Activated naive CD8-positive, alpha-beta T cell (primary cell): ENCODE data around the gene MYH10.

ENCODE experiments used
- H3K27ac Mint-ChIP-seq: one replicate; pipeline ENCODE4 v1.8.0; 2021; ENCODE audit warnings: mixed read lengths
- H3K27me3 Mint-ChIP-seq: one replicate; pipeline ENCODE4 v1.8.0; 2021; ENCODE audit warnings: mixed read lengths
- H3K36me3 Mint-ChIP-seq: one replicate; pipeline ENCODE4 v1.8.0; 2021; ENCODE audit warnings: mixed read lengths
- H3K4me1 Mint-ChIP-seq: one replicate; pipeline ENCODE4 v1.8.0; 2021; ENCODE audit warnings: low read depth, mixed read lengths
- H3K4me3 Mint-ChIP-seq: one replicate; pipeline ENCODE4 v1.8.0; 2021; ENCODE audit warnings: mild to moderate bottlenecking, mixed read lengths
- H3K9me3 Mint-ChIP-seq: one replicate; pipeline ENCODE4 v1.8.0; 2021; ENCODE audit warnings: low read depth, mixed read lengths

The MYH10 gene

DNA sequence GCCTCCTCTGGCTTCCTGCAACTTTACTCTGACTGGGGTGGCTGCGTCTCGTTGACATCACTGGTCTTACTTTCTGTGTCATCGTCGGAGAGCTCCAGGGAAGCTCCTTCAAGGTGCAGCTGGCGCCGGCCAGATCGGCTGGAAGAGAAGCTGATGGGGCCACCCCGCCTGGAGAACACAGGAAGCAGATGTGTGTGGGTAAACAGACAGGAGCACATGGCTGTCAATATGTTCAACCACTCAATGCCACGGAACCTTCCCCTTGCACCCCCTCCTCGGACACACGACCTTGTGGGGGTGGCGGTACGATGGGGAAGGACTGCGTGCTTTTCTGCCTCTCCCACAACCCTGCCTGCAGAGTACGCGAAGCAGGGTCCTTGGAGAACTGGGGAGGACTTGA is 154.7 kb downstream of the MYH10 start:
- H3K36me3 Mint-ChIP-seq, result peaks cover 3% of the 10 kb centered on the region
- H3K4me1 Mint-ChIP-seq, result no peaks in the 10 kb centered on the region
- H3K27me3 Mint-ChIP-seq, result no peaks in the 10 kb centered on the region
- H3K27ac Mint-ChIP-seq, result no peak overlapping the region
- no peak overlapping the region for H3K4me3 Mint-ChIP-seq
- no peaks in the 10 kb centered on the region for H3K9me3 Mint-ChIP-seq

DNA sequence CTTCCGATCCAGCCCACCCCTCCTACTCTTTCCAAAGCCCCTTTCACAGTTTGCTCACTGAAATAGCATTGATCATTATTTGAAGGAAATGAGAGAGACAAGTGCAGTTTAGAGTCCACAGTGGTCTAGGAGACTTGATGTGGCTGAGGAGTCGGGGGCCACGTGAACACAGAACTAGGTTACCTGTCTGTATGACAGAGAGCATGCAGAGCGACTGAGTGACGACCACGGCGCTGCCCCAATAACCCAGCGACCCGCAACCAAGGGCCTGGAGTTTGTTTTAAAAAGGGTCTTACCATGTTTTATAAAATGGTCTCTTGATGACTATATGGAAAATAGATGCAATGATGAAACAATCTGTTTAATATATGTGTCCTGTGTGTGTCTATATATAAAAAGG is 155.3 kb downstream of the MYH10 start:
- no peaks in the 10 kb centered on the region for H3K36me3 Mint-ChIP-seq
- H3K27ac Mint-ChIP-seq, result no peak overlapping the region
- no peaks in the 10 kb centered on the region for H3K9me3 Mint-ChIP-seq
- no peaks in the 10 kb centered on the region for H3K4me1 Mint-ChIP-seq
- H3K4me3 Mint-ChIP-seq, result no peak overlapping the region
- H3K27me3 Mint-ChIP-seq, result no peaks in the 10 kb centered on the region

DNA sequence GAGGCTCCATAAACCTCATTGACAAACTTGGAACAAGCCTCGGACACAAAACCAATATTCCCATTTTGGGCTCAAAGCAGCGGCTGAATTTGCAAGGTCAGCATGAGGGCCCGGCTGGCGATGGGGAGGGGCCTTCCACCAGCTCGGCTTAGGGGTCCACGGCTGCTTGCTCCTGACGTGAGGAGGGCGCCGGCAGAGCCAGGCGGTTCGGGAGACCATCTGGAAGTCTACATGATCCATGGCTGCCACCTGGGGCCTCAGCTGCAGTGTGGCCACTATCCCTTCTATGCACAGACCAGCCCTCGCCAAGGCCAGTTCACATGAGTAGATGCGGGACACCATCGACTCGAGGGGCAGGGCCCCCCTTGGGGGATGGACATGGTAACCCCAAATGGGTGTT is 155.7 kb downstream of the MYH10 start:
- Mint-ChIP-seq H3K27ac (no peak overlapping the region), H3K27me3 (no peaks in the 10 kb centered on the region), H3K36me3 (no peaks in the 10 kb centered on the region), H3K9me3 (no peaks in the 10 kb centered on the region), H3K4me1 (no peaks in the 10 kb centered on the region), H3K4me3 (no peak overlapping the region)

DNA sequence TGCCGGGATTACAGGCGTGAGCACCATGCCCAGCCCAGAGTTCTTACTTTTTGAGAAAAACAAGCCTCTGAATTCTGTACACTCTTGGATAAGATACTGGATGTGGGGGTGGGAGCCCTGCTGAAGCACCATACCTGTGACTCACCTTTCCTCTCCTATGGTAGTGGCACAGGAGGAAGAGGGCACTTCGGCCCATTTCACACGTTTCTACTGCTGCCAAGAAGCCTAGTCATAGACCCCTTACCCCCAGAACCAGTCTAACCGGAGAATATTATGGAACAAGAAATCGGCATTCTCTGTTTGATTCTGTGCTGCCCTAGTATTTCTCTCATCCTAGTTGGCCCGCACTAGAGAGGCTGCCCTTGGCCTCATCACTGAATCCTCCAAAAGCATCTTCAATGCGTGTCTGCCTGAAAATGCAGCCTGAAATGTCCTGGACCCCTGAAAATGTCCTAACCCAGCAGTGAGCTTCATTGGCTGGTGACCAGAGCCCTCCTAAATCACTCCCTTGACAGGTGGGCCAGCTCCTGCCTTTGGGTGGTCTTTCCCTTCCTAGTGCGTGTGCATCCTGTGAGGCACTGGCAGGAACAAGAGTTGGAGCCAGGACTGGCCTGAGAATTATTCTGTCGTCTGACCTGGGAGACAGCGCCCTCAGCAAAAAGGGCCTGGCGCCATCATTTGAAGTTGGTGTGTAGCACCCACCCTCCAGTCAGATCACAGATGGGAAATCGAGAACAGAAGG is 156.9 kb downstream of the MYH10 start:
- Mint-ChIP-seq H3K4me3 (no peak overlapping the region), H3K27me3 (no peaks in the 10 kb centered on the region), H3K36me3 (no peaks in the 10 kb centered on the region), H3K27ac (no peak overlapping the region), H3K4me1 (no peaks in the 10 kb centered on the region), H3K9me3 (no peaks in the 10 kb centered on the region)

DNA sequence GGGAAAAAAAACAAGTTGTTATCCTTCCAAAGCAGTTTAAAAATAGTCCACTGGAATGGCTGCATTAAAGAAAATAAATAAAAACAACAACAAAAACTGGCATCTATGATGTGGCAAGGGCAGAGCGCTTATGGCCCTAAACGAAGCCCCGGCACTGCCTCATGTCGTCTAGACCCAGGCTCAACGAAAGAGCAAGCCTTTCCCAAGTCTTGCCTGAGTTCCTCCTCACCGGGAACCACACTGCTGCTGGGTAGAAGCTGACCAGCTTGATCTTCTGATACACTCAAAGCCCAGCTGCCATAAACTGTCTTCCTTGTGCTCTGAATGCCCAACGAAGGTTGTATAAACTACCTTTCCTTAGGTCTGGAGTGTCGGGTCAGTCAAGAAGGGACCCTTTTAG is 157.9 kb downstream of the MYH10 start:
- no peak overlapping the region for H3K27ac Mint-ChIP-seq
- no peak overlapping the region for H3K4me3 Mint-ChIP-seq
- H3K9me3 Mint-ChIP-seq, result no peaks in the 10 kb centered on the region
- no peaks in the 10 kb centered on the region for H3K36me3 Mint-ChIP-seq
- H3K4me1 Mint-ChIP-seq, result no peaks in the 10 kb centered on the region
- H3K27me3 Mint-ChIP-seq, result no peaks in the 10 kb centered on the region

DNA sequence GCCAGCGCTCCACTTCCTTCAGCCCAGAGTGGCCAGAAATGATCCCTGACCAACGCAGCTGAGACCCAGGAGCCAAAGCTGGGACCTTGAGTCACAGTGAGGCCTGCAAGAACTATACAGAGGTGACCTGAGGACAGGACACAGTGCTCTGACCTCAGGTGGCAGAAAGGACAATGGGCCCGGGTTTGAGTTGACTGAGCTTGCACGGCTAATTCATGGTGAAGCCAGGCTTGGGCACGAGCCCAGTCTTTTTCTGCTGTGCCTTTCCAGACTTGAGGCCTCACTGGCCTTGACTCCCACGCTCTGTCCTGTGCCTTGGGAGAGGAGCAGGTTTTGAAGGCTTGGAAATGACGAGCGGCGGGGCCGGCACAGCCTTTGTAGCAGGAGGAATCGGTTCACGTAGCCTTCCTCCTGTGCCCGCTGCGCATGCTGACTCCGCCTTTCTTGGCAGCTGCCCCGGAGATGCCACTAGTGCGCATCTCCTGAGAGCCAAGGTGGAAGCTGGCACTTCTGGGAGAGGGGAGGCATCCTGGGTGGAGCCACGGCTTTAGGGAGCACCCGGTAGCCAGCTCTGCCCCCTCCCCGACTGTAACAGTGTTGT is 160.0 kb downstream of the MYH10 start:
- no peaks in the 10 kb centered on the region for H3K4me1 Mint-ChIP-seq
- no peaks in the 10 kb centered on the region for H3K36me3 Mint-ChIP-seq
- H3K4me3 Mint-ChIP-seq, result no peak overlapping the region
- no peaks in the 10 kb centered on the region for H3K27me3 Mint-ChIP-seq
- no peaks in the 10 kb centered on the region for H3K9me3 Mint-ChIP-seq
- H3K27ac Mint-ChIP-seq, result no peak overlapping the region

DNA sequence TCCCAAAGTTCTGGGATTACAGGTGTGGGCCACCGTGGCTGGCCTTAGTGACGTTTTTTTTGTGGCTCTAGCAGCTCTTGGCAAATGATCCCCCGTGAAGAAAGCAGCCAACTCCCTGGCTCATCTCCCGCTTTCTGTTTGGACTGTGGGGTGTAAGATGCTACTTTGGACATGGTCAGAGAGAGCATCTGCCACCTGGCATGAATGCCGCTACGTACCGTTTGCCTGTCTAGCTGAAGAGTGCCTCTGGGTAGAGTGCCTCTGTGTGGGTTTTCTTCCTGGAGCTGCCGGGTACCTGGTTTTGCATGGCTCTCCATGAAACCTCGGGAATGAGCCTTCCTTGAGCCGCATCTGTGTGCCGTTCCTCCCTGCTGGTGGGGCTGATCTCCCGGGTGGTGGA is 160.6 kb downstream of the MYH10 start:
- H3K27me3 Mint-ChIP-seq, result no peaks in the 10 kb centered on the region
- peaks cover 2% of the 10 kb centered on the region for H3K4me1 Mint-ChIP-seq
- H3K9me3 Mint-ChIP-seq, result no peaks in the 10 kb centered on the region
- H3K27ac Mint-ChIP-seq, result no peak overlapping the region
- H3K4me3 Mint-ChIP-seq, result no peak overlapping the region
- no peaks in the 10 kb centered on the region for H3K36me3 Mint-ChIP-seq

DNA sequence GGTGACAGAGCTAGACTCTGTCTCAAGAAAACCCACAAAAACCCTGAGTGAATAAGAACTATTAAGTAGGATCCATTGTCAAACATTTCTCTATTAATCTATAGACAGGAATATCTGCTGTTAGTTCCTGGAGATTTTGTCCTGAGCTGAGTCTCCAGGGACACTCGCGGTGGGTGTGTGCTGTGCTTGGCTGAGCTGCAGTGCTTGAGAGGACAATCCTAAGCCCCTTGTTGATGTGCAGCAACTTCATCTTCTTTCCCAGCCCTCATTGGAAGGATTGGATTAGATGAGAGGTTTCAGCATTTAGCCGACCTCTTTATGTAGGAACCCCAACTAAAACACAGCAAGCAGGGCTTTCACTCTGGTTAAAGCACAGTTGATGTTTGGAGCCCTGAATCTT is 161.5 kb downstream of the MYH10 start:
- Mint-ChIP-seq H3K36me3 (no peaks in the 10 kb centered on the region), H3K27ac (no peak overlapping the region), H3K4me1 (peaks cover 4% of the 10 kb centered on the region), H3K4me3 (no peak overlapping the region), H3K27me3 (no peaks in the 10 kb centered on the region), H3K9me3 (no peaks in the 10 kb centered on the region)

DNA sequence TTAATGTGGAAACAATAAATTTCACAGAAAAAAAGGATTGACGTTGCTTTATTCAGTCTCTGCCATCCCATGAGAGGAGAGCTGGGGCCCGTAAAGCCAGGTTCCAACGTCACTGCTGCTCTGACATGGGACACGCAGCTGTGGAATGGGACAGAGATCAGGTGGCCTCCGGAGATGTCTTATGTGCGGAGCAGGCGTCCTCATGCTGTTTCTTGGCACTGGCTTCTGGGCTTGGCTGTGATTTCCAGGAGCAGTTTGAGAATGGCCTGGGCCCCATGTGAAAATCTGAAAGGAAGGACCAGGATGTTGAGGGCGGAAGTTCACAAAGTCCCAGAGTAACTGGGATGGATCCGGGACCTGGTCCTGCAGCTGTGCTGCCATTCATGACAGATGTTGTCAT is 162.4 kb downstream of the MYH10 start:
- no peaks in the 10 kb centered on the region for H3K27me3 Mint-ChIP-seq
- peaks cover 7% of the 10 kb centered on the region for H3K4me1 Mint-ChIP-seq
- H3K9me3 Mint-ChIP-seq, result no peaks in the 10 kb centered on the region
- no peaks in the 10 kb centered on the region for H3K36me3 Mint-ChIP-seq
- H3K27ac Mint-ChIP-seq, result no peak overlapping the region
- H3K4me3 Mint-ChIP-seq, result no peak overlapping the region

DNA sequence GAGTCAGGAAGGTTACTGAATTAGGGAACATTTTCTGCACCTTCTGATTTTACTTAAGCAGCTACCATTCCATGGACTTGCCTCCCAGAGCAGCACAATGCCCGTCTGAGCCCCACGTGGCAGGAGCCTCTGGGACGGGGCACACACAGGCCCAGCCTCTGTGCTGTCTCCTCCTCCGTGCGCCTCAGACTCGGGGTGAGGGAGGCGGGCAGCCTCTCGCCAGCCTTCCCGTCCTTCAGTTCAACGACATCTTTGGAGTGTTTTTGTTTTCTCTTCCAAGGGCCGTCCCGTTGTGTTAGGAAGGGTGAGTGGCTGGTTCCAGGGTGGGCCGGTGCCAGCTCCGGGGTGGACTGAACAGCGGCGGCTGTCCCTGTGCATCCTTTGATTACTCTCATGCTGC is 163.0 kb downstream of the MYH10 start:
- H3K36me3 Mint-ChIP-seq, result no peaks in the 10 kb centered on the region

DNA sequence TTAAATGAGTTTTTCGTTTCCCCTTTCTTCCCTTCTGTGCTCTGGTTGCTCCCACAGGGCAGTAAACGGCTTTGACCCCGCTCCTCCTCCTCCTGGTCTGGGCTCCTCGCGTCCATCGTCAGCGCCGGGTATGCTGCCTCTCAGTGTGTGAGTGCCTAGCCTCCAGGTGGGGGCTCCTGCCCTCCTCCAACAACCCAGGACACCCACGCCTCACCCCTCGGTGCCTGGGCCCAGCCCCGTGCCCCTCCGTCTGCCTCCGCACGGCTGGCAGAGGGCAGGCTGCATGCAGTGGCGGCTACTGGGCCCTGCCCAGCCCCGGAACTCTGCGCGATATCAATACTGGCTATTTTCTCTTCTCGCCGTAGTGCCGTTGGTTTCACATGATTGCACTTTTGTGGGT is 163.7 kb downstream of the MYH10 start:
- H3K4me1 Mint-ChIP-seq, result peaks cover 10% of the 10 kb centered on the region
- no peak overlapping the region for H3K4me3 Mint-ChIP-seq
- no peaks in the 10 kb centered on the region for H3K36me3 Mint-ChIP-seq
- no peaks in the 10 kb centered on the region for H3K9me3 Mint-ChIP-seq
- no peaks in the 10 kb centered on the region for H3K27me3 Mint-ChIP-seq
- no peak overlapping the region for H3K27ac Mint-ChIP-seq

More for the DNA sequence above, 163.0 kb downstream of the MYH10 start:
- Mint-ChIP-seq H3K4me3 (no peak overlapping the region), H3K27me3 (no peaks in the 10 kb centered on the region), H3K27ac (no peak overlapping the region), H3K9me3 (no peaks in the 10 kb centered on the region), H3K4me1 (peaks cover 10% of the 10 kb centered on the region)

DNA sequence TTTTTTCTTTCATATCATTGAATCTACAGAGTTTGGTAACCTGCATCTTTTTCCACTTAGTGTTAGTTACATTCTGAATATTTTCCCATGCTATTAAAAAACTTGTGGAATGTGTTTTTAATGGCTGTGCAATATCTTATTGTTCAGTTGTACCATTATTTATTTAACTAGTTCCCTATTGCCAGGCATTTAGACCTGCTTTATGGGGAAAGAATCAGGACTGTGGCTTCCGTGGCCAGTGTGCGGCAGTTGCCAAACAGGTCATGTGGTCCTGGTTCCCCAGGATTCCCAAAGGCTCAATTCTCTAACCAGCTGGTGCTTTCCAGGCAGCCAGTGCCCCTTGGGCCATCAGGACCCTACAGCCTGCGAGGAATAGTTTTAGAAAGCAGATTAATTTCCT is 164.1 kb downstream of the MYH10 start:
- no peak overlapping the region for H3K27ac Mint-ChIP-seq
- H3K9me3 Mint-ChIP-seq, result no peaks in the 10 kb centered on the region
- no peak overlapping the region for H3K4me3 Mint-ChIP-seq
- H3K36me3 Mint-ChIP-seq, result no peaks in the 10 kb centered on the region
- peaks cover 13% of the 10 kb centered on the region for H3K4me1 Mint-ChIP-seq
- H3K27me3 Mint-ChIP-seq, result no peaks in the 10 kb centered on the region

DNA sequence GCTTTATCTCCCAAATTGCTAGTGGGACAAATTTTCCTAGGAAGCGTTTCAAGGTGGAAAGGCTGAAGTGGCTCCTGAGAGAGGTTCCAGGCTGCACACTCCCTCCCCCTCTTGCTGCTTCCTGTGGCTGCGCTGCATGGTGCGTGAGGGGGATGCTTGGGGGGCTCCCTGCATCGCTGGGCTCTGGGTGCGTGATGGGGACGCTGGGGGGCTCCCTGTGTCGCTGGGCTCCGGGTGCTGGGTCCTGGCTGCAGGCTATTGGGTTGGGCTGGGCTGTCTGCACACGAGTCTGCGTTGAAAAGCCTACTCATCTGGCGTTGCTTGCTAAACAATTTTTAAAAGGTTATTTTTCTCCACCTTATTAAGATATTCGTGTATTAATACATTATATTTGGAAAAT is 164.8 kb downstream of the MYH10 start:
- Mint-ChIP-seq H3K27ac (no peak overlapping the region), H3K9me3 (no peaks in the 10 kb centered on the region), H3K4me1 (peaks cover 13% of the 10 kb centered on the region), H3K27me3 (no peaks in the 10 kb centered on the region), H3K4me3 (no peak overlapping the region), H3K36me3 (no peaks in the 10 kb centered on the region)

DNA sequence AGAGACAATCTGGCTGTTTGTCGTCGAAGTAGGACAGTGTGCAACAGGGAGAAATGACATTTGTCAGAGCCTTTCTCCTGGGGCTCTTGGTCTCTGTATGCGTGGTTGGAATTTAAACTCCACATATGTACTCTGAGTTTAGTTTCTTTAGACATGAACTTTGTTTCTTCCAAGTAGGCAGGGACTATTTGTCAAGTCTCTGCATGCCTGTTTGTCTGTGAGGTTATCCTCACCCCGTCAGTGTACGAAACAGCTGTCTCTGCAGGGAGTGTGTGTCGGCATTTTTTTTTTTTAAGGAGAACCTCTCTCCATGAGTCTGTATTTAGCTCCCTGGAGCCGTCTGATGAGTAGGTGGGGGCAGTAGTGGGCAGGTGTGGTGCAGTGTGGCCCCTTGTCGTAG is 165.2 kb downstream of the MYH10 start:
- Mint-ChIP-seq H3K36me3 (no peaks in the 10 kb centered on the region), H3K4me1 (peaks cover 13% of the 10 kb centered on the region), H3K27ac (no peak overlapping the region), H3K9me3 (no peaks in the 10 kb centered on the region), H3K4me3 (no peak overlapping the region), H3K27me3 (no peaks in the 10 kb centered on the region)

DNA sequence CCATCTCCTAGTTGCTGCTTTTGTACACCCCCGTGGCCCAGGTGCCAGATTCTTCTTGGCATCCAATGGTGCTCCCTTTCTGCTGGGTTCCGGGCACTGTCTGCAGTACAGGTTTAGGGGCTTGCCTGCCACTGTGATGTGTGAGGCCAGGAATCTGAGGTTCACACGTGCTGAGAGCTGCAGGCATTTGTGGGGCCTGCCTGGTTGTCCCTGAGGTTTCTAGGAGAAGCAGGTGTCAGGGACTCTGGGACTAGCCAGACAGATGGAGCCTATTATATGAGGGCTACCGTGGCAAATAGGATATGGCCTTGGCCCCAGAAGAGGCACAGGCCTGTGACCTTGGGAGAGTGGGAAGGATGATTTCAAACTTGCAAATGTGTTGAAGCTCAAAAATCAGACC is 165.6 kb downstream of the MYH10 start:
- no peaks in the 10 kb centered on the region for H3K27me3 Mint-ChIP-seq
- H3K9me3 Mint-ChIP-seq, result no peaks in the 10 kb centered on the region
- H3K36me3 Mint-ChIP-seq, result no peaks in the 10 kb centered on the region
- no peak overlapping the region for H3K4me3 Mint-ChIP-seq
- H3K27ac Mint-ChIP-seq, result peak overlapping the region; percentile 6
- H3K4me1 Mint-ChIP-seq, result peaks cover 13% of the 10 kb centered on the region

DNA sequence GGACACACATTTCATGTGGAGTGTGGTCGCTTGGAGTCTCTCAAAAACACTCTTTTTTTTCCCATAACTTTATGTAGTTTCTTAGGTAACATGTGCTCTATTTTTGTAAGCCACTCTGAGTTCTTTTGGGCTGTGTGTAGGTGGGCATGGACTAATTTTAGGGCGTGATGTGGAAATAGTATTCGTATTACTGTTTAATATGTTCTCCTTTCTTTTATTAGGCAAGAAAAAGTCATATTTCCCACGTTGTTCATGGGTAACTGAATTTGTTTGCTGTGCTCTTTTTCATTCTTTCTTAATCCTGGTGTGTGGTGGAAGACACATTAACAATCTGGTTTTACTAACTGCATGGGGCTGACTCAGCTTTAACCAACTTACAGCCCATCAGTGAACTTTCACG is 167.4 kb downstream of the MYH10 start:
- peaks cover 2% of the 10 kb centered on the region for H3K36me3 Mint-ChIP-seq
- H3K4me3 Mint-ChIP-seq, result no peak overlapping the region
- no peaks in the 10 kb centered on the region for H3K9me3 Mint-ChIP-seq
- H3K27ac Mint-ChIP-seq, result peak overlapping the region; percentile 50
- H3K27me3 Mint-ChIP-seq, result no peaks in the 10 kb centered on the region
- H3K4me1 Mint-ChIP-seq, result peaks cover 15% of the 10 kb centered on the region
